H9 (cell line): ENCODE data around the gene SLC2A1. TPM values are rescaled to one million over a fixed set of nuclear protein-coding genes. Genes with fewer than 3 reads are reported as not detected.

Source experiments
- DNase-seq: peaks from one replicate; pipeline ENCODE4 v3.0.0-alpha.2; 2017
- H2AFZ ChIP-seq: one replicate; pipeline ENCODE4 v1.6.1; 2013; ENCODE audit warnings: mild to moderate bottlenecking, low read length, control low read depth, moderate library complexity
- H2AK5ac ChIP-seq: 2 replicates; pipeline ENCODE4 v1.6.1; 2013; ENCODE audit warnings: low read length, control low read depth, mixed read lengths; ENCODE audit not compliant: insufficient read length
- H2BK120ac ChIP-seq: one replicate; pipeline ENCODE4 v1.6.1; 2013; ENCODE audit warnings: low read depth, mild to moderate bottlenecking, low read length, control low read depth, inconsistent platforms; ENCODE audit not compliant: poor library complexity, severe bottlenecking
- H2BK12ac ChIP-seq: 2 replicates; pipeline ENCODE4 v1.6.1; 2013; ENCODE audit warnings: low read length, control low read depth, mixed read lengths, low read depth; ENCODE audit not compliant: insufficient read length
- H2BK15ac ChIP-seq: 2 replicates; pipeline ENCODE4 v1.6.1; 2013; ENCODE audit warnings: low read depth, low read length, control low read depth
- H2BK20ac ChIP-seq: one replicate; pipeline ENCODE4 v1.6.1; 2013; ENCODE audit warnings: low read depth, mild to moderate bottlenecking, low read length, control low read depth, inconsistent platforms; ENCODE audit not compliant: poor library complexity, severe bottlenecking
- H2BK5ac ChIP-seq: 2 replicates; pipeline ENCODE4 v1.6.1; 2013; ENCODE audit warnings: low read length, control low read depth, mixed read lengths; ENCODE audit not compliant: insufficient read length
- H3K14ac ChIP-seq: 2 replicates; pipeline ENCODE4 v1.6.1; 2013; ENCODE audit warnings: low read length, control low read depth; ENCODE audit not compliant: insufficient read depth
- H3K18ac ChIP-seq: 2 replicates; pipeline ENCODE4 v1.6.1; 2013; ENCODE audit warnings: low read depth, mild to moderate bottlenecking, mixed read lengths, low read length, control low read depth; ENCODE audit not compliant: insufficient read length
- H3K23ac ChIP-seq: 2 replicates; pipeline ENCODE4 v1.6.1; 2013; ENCODE audit warnings: low read length, control low read depth, mixed read lengths, low read depth; ENCODE audit not compliant: insufficient read length
- H3K23me2 ChIP-seq: 2 replicates; pipeline ENCODE4 v1.6.1; 2013; ENCODE audit warnings: low read depth, mild to moderate bottlenecking, mixed read lengths, low read length, control low read depth; ENCODE audit not compliant: insufficient read length, poor library complexity, severe bottlenecking
- H3K27ac ChIP-seq: 2 replicates; pipeline ENCODE4 v1.5.1; 2013; ENCODE audit warnings: low read length, control low read depth, mixed read lengths, low read depth; ENCODE audit not compliant: insufficient read length
- H3K27me3 ChIP-seq: 2 replicates; pipeline ENCODE4 v1.6.1; 2013; ENCODE audit warnings: low read length, control low read depth, inconsistent platforms; ENCODE audit not compliant: insufficient read depth
- H3K4ac ChIP-seq: 2 replicates; pipeline ENCODE4 v1.6.1; 2013; ENCODE audit warnings: low read depth, mild to moderate bottlenecking, control low read depth, inconsistent platforms, low read length, moderate library complexity
- H3K4me1 ChIP-seq: 2 replicates; pipeline ENCODE4 v1.6.1; 2013; ENCODE audit warnings: low read length, control low read depth, inconsistent platforms; ENCODE audit not compliant: insufficient read depth
- H3K4me2 ChIP-seq: 2 replicates; pipeline ENCODE4 v1.6.1; 2013; ENCODE audit warnings: low read length, control low read depth, mixed read lengths; ENCODE audit not compliant: insufficient read length, insufficient read depth
- H3K56ac ChIP-seq: 2 replicates; pipeline ENCODE4 v1.6.1; 2013; ENCODE audit warnings: low read depth, mild to moderate bottlenecking, mixed read lengths, low read length, control low read depth; ENCODE audit not compliant: insufficient read length
- H3K79me1 ChIP-seq: 2 replicates; pipeline ENCODE4 v1.6.1; 2013; ENCODE audit warnings: low read depth, mild to moderate bottlenecking, moderate library complexity, low read length, control low read depth, inconsistent platforms; ENCODE audit not compliant: insufficient read depth, poor library complexity, severe bottlenecking
- H3K79me2 ChIP-seq: 2 replicates; pipeline ENCODE4 v1.6.1; 2013; ENCODE audit warnings: low read length, control low read depth, inconsistent platforms; ENCODE audit not compliant: insufficient read depth
- H3K9ac ChIP-seq: 2 replicates; pipeline ENCODE4 v1.6.1; 2013; ENCODE audit warnings: low read length, control low read depth, mixed read lengths; ENCODE audit not compliant: insufficient read length; ENCODE audit errors: extremely low read depth
- H3K9me3 ChIP-seq: one replicate; pipeline ENCODE4 v1.6.1; 2013; ENCODE audit warnings: low read depth, low read length, inconsistent platforms; ENCODE audit not compliant: control insufficient read depth
- H3T11ph ChIP-seq: one replicate; pipeline ENCODE4 v1.6.1; 2013; ENCODE audit warnings: mild to moderate bottlenecking, low read length, control low read depth, inconsistent platforms
- H4K20me1 ChIP-seq: one replicate; pipeline ENCODE4 v1.6.1; 2013; ENCODE audit not compliant: control insufficient read depth, insufficient read length, insufficient read depth
- H4K5ac ChIP-seq: 2 replicates; pipeline ENCODE4 v1.6.1; 2013; ENCODE audit warnings: low read depth, mild to moderate bottlenecking, mixed read lengths, low read length, control low read depth; ENCODE audit not compliant: insufficient read length
- H4K8ac ChIP-seq: replicated peaks from 2 replicates; pipeline ENCODE4 v1.6.1; 2013; ENCODE audit warnings: low read length, control low read depth, mixed read lengths, low read depth; ENCODE audit not compliant: insufficient read length
- H4K91ac ChIP-seq: 2 replicates; pipeline ENCODE4 v1.6.1; 2013; ENCODE audit warnings: low read depth, mild to moderate bottlenecking, moderate library complexity, mixed read lengths, low read length, control low read depth; ENCODE audit not compliant: insufficient read length
- H3K27ac Mint-ChIP-seq, 3 experiments: 2 replicates in 2 of 3; 3 replicates in 1 of 3; pipeline ENCODE4 v1.8.0; 2020 to 2021; ENCODE audit warnings: mixed read lengths in 3 of 3, mild to moderate bottlenecking in 1 of 3, moderate library complexity in 1 of 3
- H3K27me3 Mint-ChIP-seq: 2 replicates; pipeline ENCODE4 v1.8.0; 2021; ENCODE audit warnings: low read depth, mild to moderate bottlenecking, moderate library complexity, mixed read lengths
- H3K36me3 Mint-ChIP-seq, 3 experiments: 2 replicates in 2 of 3; 3 replicates in 1 of 3; pipeline ENCODE4 v1.8.0; 2020 to 2021; ENCODE audit warnings: low read depth in 3 of 3, mixed read lengths in 3 of 3; ENCODE audit not compliant: insufficient read depth in 1 of 3
- H3K4me1 Mint-ChIP-seq, 2 experiments: 2 replicates each; pipeline ENCODE4 v1.8.0; 2020; ENCODE audit warnings: mixed read lengths in 2 of 2
- H3K4me3 Mint-ChIP-seq, 2 experiments: 2 replicates in 1 of 2; 3 replicates in 1 of 2; pipeline ENCODE4 v1.8.0; 2020 to 2021; ENCODE audit warnings: mild to moderate bottlenecking in 2 of 2, mixed read lengths in 2 of 2, moderate library complexity in 1 of 2
- H3K9me3 Mint-ChIP-seq, 2 experiments: 2 replicates in 1 of 2; 3 replicates in 1 of 2; pipeline ENCODE4 v1.8.0; 2020; ENCODE audit warnings: mild to moderate bottlenecking in 2 of 2, mixed read lengths in 2 of 2, moderate library complexity in 1 of 2
- WGBS: extraction: QIAGEN DNeasy Blood & Tissue Kit; methylation state at CpG from one replicate; pipeline ENCODE4 v1.1.7; 2013; ENCODE audit warnings: missing lambda C conversion rate, low lambda C conversion rate, mixed read lengths; ENCODE audit not compliant: insufficient read length; ENCODE audit errors: extremely low coverage; 5-methylcytosine and 5-hydroxymethylcytosine counted together
- total RNA-seq: library from RNA; stranded (reverse); gene quantifications from 2 replicates; pipeline ENCODE4 v1.2.1, GENCODE V29; 2021
- TF ChIP-seq, protein P1 (sequence below): fragments of 200-600 bp; sonication (generic); conservative IDR thresholded peaks from 3 replicates; pipeline ENCODE4 v1.8.0; 2021; ENCODE audit warnings: antibody characterized with exemption, mild to moderate bottlenecking

The SLC2A1 gene
- total RNA-seq, 1 experiment from 2014 or later = 186 TPM

GRCh38 chr1:42932442-42932941 is 26.2 kb downstream of the SLC2A1 start:
- no peak overlapping the region for H3K23ac ChIP-seq
- TF ChIP-seq, protein P1, sequence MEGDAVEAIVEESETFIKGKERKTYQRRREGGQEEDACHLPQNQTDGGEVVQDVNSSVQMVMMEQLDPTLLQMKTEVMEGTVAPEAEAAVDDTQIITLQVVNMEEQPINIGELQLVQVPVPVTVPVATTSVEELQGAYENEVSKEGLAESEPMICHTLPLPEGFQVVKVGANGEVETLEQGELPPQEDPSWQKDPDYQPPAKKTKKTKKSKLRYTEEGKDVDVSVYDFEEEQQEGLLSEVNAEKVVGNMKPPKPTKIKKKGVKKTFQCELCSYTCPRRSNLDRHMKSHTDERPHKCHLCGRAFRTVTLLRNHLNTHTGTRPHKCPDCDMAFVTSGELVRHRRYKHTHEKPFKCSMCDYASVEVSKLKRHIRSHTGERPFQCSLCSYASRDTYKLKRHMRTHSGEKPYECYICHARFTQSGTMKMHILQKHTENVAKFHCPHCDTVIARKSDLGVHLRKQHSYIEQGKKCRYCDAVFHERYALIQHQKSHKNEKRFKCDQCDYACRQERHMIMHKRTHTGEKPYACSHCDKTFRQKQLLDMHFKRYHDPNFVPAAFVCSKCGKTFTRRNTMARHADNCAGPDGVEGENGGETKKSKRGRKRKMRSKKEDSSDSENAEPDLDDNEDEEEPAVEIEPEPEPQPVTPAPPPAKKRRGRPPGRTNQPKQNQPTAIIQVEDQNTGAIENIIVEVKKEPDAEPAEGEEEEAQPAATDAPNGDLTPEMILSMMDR = no peak
- Mint-ChIP-seq H3K27me3 (no peaks in the 10 kb centered on the region), H3K4me1 (peaks cover 47 to 59% of the 10 kb centered on the region in 2 experiments), H3K9me3 (no peaks in the 10 kb centered on the region), H3K4me3 (peak overlapping the region in 1 of 2 experiments; percentile 38; a peak in 1 of 5 replicates), H3K27ac (peak overlapping the region; percentile 79 to 92 (median 91); a peak in 6 of 7 replicates), H3K36me3 (peaks cover 71 to 91% (median 83%) of the 10 kb centered on the region in 3 experiments)
- H3K9ac ChIP-seq = no peak overlapping the region
- no peak overlapping the region for H3T11ph ChIP-seq
- H3K18ac ChIP-seq = no peak overlapping the region
- H2BK20ac ChIP-seq = no peak overlapping the region
- H3K79me2 ChIP-seq = peaks cover 3% of the 10 kb centered on the region; the same call in 1 of the 2 replicates
- H3K27ac ChIP-seq = no peak overlapping the region
- H2BK5ac ChIP-seq = no peak overlapping the region
- no peaks in the 10 kb centered on the region for H3K79me1 ChIP-seq
- no peaks in the 10 kb centered on the region for H4K20me1 ChIP-seq
- no peaks in the 10 kb centered on the region for H3K23me2 ChIP-seq
- no peaks in the 10 kb centered on the region for H3K27me3 ChIP-seq
- no CpG with 5 or more reads among the region's 5 CpGs for WGBS
- H2AFZ ChIP-seq = no peak overlapping the region
- no peak overlapping the region for H2AK5ac ChIP-seq
- peak; percentile 27 for DNase-seq
- H3K56ac ChIP-seq = no peak overlapping the region
- no peak overlapping the region for H3K4me2 ChIP-seq
- no peak overlapping the region for H4K91ac ChIP-seq
- no peaks in the 10 kb centered on the region; the same call in 1 of the 2 replicates for H3K4me1 ChIP-seq
- no peak overlapping the region for H3K4ac ChIP-seq
- no peak overlapping the region for H4K5ac ChIP-seq
- no peak overlapping the region for H2BK15ac ChIP-seq
- H3K14ac ChIP-seq = no peak overlapping the region
- no peak overlapping the region for H2BK120ac ChIP-seq
- H2BK12ac ChIP-seq = no peak overlapping the region
- H4K8ac ChIP-seq = no peak overlapping the region
- H3K9me3 ChIP-seq = no peaks in the 10 kb centered on the region
